GM12892 (cell line): ENCODE results near the gene CDK5.
A peak's percentile ranks its signal among the peaks of the same experiment; 100 is the strongest.
"Not testable (repeated sequence)": the region's sequence is repeated elsewhere in the genome, so short reads cannot be mapped to it uniquely, and the experiment has no call there.

ENCODE experiments used
- DNase-seq: peaks from one replicate; pipeline ENCODE4 v3.0.0; 2011; ENCODE audit not compliant: insufficient read length
- FAIRE-seq: peaks from 2 replicates; lab custom pipeline; 2011; peaks lifted over from hg19 to GRCh38; lab: Jason Lieb, UNC
- POLR2A ChIP-seq: IDR thresholded peaks from 2 replicates; pipeline ENCODE4 v1.6.1; 2011; ENCODE audit warnings: low read depth, low read length, control low read depth
- POLR2AphosphoS5 ChIP-seq: IDR thresholded peaks from 2 replicates; pipeline ENCODE4 v1.6.1; 2011; ENCODE audit warnings: low read depth, low read length, control low read depth
- TAF1 ChIP-seq: IDR thresholded peaks from 2 replicates; pipeline ENCODE4 v1.6.1; 2011; ENCODE audit warnings: low read depth, mild to moderate bottlenecking, control low read depth, low read length, borderline replicate concordance

Gene CDK5

GRCh38 chr7:151032936-151033863 is 24.5 kb downstream of the CDK5 start:
- no peak for TF ChIP-seq TAF1
- no peak for TF ChIP-seq POLR2AphosphoS5
- no peak for TF ChIP-seq POLR2A
- no peak for DNase-seq
- no peak for FAIRE-seq

GRCh38 chr7:151031011-151031410 is 26.7 kb downstream of the CDK5 start:
- FAIRE-seq (no peak), DNase-seq (no peak)
- no peak for TF ChIP-seq POLR2AphosphoS5
- no peak for TF ChIP-seq POLR2A
- TF ChIP-seq TAF1: no peak

- TF ChIP-seq TAF1 (no peak), POLR2AphosphoS5 (no peak), POLR2A (no peak)
- no peak for FAIRE-seq
- DNase-seq: no peak
Observed at GRCh38 chr7:151028948-151029501, 28.7 kb downstream of the CDK5 start.

- FAIRE-seq (peak; percentile 95), DNase-seq (peak; percentile 100)
- TF ChIP-seq POLR2A (peak; percentile 54; the same call in 1 of the 2 replicates), POLR2AphosphoS5 (no peak)
Observed at GRCh38 chr7:151028131-151028947, 29.4 kb downstream of the CDK5 start, which contains the start of gene ABCB8. TSS of gene ABCB8 (plus strand) at chr7:151028450. CDS start at chr7:151028516, 66 bp downstream.

GRCh38 chr7:151027728-151028130 is 30.0 kb downstream of the CDK5 start:
- DNase-seq: not testable (repeated sequence)

GRCh38 chr7:151026771-151027727 is 30.6 kb downstream of the CDK5 start:
- DNase-seq, FAIRE-seq: not testable (repeated sequence)

More at GRCh38 chr7:151027728-151028130, 30.0 kb downstream of the CDK5 start:
- not testable (repeated sequence) for FAIRE-seq

GRCh38 chr7:151025924-151026671 is 31.6 kb downstream of the CDK5 start:
- TF ChIP-seq POLR2A (no peak), TAF1 (no peak), POLR2AphosphoS5 (no peak)
- no peak for FAIRE-seq
- no peak for DNase-seq

GRCh38 chr7:151024435-151025056 is 33.2 kb downstream of the CDK5 start, which contains the start of gene ATG9B:
TSS of gene ATG9B (minus strand) at chr7:151024494. CDS start at chr7:151024423, 71 bp downstream.
- DNase-seq: no peak
- FAIRE-seq: no peak
- no peak for TF ChIP-seq POLR2AphosphoS5
- TF ChIP-seq TAF1: no peak
- TF ChIP-seq POLR2A: no peak

- FAIRE-seq (no peak), DNase-seq (no peak)
- no peak for TF ChIP-seq POLR2A
- TF ChIP-seq TAF1: no peak
Observed at GRCh38 chr7:151023232-151023631, 34.5 kb downstream of the CDK5 start.

- FAIRE-seq: no peak
- TF ChIP-seq POLR2AphosphoS5 (no peak), TAF1 (no peak), POLR2A (no peak)
Observed at GRCh38 chr7:151020231-151020630, 37.5 kb downstream of the CDK5 start.

More at GRCh38 chr7:151020231-151020630, 37.5 kb downstream of the CDK5 start:
- no peak for DNase-seq
